GM08714 (cell line): ENCODE results near the gene SARS1.
"Not testable (repeated sequence)": the region's sequence is repeated elsewhere in the genome, so short reads cannot be mapped to it uniquely, and the experiment has no call there.

Experiments
- H3K4me3 ChIP-seq: fragments of 200-500 bp; sonication (Bioruptor generic); 2 replicates; pipeline ENCODE4 v1.5.1; 2014; ENCODE audit warnings: mild to moderate bottlenecking, low read length, inconsistent platforms
- ZNF274 ChIP-seq: IDR thresholded peaks from 2 replicates; pipeline ENCODE4 v1.6.1; 2012; ENCODE audit warnings: mild to moderate bottlenecking, low read depth, low read length

The SARS1 gene

DNA sequence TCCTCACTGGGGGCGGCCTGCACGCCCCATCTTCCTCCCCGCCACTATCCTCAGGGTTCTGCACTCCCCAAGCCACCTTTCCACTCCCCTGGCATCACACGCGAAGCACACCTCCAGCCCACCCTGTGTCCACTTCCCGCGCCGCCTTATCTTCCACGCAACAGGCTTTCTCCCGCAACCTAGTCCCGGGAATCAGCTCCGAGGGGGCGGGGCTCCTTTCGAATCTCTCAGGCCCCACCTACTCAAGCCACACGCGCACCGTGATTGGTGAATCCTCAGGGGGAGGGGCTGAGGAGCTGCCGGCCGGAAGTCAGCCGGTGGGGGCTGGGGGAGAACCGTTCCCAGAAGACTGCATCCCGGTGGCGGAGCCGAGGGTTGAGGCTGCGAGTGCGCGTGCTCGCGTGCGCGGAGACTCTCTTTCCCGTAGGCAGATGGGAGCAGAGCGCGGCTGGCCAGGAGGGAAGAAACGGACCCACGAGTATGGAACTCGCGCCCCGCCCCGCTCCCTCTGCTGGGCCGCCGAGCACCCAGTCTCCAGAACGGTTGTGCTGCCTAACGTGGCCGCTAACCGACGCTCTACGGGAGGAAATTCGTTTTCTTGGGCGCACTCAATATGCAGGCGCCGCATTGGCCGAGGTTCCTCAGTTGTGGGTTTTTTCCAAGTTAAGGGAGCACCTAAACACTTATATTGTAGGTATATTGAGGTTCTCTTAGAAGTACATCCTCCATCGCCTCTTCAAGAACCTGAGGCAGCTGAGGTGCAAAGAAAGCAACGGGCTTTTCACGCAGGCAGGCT, 69.4 kb downstream of the SARS1 start, which contains the start of gene PSRC1:
Gene PSRC1, minus strand, starts transcription at position 194 of the 796 bp plus-strand sequence.
- peak within 1 kb of the TSS; percentile 71 for H3K4me3 ChIP-seq
- no peak for TF ChIP-seq ZNF274

DNA sequence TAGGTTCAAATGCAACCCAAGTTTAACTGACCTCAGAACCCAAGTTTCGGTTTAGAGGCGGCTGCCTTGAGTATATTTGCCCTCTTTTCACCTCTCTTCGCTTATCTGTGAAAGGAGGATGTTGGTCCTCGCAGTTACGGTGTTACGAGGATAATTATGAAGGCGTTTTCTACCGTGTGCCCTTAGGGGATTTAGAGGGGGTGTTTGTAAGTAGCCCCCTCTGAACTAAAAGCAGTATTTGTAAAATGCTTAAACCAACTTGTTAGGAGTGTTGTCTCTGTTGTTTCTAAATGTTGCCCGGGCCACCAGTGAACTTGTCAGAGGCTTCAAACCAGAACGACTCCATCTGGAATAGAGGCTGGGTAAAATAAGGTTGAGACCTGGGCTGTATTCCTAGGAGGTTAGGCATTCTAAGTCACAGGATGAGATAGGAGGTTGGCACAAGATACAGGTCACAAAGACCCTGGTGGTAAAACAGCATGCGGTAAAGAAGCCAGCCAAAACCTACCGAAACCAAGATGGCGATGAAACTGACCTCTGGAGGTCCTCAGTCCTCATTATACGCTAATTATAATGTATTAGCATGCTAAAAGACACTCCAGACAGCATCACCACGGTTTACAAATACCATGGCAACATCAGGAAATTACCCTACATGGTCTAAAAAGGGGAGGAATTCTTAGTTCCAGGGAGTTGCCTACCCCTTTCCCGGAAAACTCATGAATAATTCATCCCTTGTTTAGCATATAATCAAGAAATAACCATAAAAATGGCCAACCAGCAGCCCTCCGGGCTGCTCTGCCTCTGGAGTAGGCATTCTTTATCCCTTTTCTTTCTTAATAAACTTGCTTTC, 70.3 kb downstream of the SARS1 start:
- peak overlapping the region; percentile 71; the same call in 1 of the 2 replicates for H3K4me3 ChIP-seq
- no peak for TF ChIP-seq ZNF274

DNA sequence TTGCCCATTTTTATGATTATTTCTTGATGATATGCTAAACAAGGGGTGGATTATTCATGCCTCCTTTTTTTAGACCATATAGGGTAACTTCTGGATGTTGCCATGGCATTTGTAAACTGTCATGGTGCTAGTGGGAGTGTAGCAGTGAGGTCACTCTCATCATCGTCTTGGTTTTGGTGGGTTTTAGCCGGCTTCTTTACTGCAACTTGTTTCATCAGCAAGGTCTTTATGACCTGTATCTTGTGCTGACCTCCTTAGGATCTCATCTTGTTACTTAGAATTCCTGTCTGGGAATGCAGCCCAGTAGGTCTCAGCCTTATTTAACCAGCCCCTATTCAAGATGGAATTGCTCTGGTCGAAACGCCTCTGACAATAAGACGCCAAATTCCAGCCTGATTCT, 73.0 kb downstream of the SARS1 start:
- H3K4me3 ChIP-seq, result not testable (repeated sequence)
